ENCODE data around the gene ASH1L. TPM values are rescaled to one million over a fixed set of nuclear protein-coding genes. Genes with fewer than 3 reads are reported as not detected.

The ASH1L gene
- total and polyA plus RNA-seq, 2 experiments from 2014 or later: 23.6 to 24.7 TPM

DNA sequence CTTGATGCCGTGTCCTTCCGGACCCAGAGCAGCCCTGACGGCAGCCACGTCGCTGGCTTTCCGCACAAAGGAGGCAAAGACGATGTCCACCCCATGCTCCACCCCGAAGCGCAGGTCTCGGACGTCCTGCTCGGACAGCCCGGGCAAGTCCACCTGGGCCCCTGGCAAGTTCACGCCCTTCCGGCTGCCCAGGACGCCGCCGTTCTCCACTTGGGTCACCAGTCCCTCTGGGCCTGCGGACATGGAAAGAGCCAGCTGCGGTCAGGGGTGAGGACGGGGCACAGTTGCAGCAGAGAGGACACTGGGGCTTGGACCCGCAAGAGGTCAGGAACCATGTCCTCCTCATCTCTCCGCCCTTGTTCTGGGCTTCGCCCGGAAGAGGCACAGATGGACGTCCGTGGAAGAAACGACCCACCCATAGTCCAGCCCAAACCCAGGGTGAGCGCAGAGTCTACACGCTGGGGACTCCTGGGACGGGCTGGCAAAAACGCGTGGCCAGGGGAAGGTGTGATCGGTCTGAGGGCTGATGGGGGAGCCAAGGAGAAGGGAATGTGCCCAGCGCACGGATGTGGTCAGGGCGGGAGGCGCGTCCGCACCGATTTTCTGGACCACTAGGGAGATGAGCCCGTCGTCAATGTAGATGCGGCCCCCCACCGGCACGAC, 268.0 kb downstream of the ASH1L start:
- peaks cover 33% of the 10 kb centered on the region for H3K27me3 ChIP-seq (ENCODE audit: insufficient read depth)
- H3K36me3 ChIP-seq (ENCODE audit: insufficient read depth): no peaks in the 10 kb centered on the region
- ATAC-seq (peak; percentile 65), DNase-seq (ENCODE audit: low spot score) (peak; percentile 66)
- H3K79me2 ChIP-seq (replicated peaks; ENCODE audit: insufficient read depth): no peaks in the 10 kb centered on the region
- H3K4me2 ChIP-seq: peak overlapping the region; percentile 98
- H2AFZ ChIP-seq: peak overlapping the region; percentile 98
- TF ChIP-seq EZH2 (IDR thresholded peaks at IDR 0.05; ENCODE audit: low read depth, unreplicated experiment): peak; percentile 44
- TF ChIP-seq STAT1 (IDR thresholded peaks at IDR 0.05; ENCODE audit: unreplicated experiment): no peak
- TF ChIP-seq, protein P1, sequence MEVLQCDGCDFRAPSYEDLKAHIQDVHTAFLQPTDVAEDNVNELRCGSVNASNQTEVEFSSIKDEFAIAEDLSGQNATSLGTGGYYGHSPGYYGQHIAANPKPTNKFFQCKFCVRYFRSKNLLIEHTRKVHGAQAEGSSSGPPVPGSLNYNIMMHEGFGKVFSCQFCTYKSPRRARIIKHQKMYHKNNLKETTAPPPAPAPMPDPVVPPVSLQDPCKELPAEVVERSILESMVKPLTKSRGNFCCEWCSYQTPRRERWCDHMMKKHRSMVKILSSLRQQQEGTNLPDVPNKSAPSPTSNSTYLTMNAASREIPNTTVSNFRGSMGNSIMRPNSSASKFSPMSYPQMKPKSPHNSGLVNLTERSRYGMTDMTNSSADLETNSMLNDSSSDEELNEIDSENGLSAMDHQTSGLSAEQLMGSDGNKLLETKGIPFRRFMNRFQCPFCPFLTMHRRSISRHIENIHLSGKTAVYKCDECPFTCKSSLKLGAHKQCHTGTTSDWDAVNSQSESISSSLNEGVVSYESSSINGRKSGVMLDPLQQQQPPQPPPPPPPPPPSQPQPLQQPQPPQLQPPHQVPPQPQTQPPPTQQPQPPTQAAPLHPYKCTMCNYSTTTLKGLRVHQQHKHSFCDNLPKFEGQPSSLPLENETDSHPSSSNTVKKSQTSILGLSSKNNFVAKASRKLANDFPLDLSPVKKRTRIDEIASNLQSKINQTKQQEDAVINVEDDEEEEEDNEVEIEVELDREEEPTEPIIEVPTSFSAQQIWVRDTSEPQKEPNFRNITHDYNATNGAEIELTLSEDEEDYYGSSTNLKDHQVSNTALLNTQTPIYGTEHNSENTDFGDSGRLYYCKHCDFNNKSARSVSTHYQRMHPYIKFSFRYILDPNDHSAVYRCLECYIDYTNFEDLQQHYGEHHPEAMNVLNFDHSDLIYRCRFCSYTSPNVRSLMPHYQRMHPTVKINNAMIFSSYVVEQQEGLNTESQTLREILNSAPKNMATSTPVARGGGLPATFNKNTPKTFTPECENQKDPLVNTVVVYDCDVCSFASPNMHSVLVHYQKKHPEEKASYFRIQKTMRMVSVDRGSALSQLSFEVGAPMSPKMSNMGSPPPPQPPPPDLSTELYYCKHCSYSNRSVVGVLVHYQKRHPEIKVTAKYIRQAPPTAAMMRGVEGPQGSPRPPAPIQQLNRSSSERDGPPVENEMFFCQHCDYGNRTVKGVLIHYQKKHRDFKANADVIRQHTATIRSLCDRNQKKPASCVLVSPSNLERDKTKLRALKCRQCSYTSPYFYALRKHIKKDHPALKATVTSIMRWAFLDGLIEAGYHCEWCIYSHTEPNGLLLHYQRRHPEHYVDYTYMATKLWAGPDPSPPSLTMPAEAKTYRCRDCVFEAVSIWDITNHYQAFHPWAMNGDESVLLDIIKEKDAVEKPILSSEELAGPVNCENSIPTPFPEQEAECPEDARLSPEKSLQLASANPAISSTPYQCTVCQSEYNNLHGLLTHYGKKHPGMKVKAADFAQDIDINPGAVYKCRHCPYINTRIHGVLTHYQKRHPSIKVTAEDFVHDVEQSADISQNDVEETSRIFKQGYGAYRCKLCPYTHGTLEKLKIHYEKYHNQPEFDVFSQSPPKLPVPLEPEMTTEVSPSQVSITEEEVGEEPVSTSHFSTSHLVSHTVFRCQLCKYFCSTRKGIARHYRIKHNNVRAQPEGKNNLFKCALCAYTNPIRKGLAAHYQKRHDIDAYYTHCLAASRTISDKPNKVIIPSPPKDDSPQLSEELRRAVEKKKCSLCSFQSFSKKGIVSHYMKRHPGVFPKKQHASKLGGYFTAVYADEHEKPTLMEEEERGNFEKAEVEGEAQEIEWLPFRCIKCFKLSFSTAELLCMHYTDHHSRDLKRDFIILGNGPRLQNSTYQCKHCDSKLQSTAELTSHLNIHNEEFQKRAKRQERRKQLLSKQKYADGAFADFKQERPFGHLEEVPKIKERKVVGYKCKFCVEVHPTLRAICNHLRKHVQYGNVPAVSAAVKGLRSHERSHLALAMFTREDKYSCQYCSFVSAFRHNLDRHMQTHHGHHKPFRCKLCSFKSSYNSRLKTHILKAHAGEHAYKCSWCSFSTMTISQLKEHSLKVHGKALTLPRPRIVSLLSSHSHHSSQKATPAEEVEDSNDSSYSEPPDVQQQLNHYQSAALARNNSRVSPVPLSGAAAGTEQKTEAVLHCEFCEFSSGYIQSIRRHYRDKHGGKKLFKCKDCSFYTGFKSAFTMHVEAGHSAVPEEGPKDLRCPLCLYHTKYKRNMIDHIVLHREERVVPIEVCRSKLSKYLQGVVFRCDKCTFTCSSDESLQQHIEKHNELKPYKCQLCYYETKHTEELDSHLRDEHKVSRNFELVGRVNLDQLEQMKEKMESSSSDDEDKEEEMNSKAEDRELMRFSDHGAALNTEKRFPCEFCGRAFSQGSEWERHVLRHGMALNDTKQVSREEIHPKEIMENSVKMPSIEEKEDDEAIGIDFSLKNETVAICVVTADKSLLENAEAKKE (CRISPR knock-in tag; IDR thresholded peaks at IDR 0.05): no peak
- TF ChIP-seq ZNF331 (CRISPR knock-in tag; IDR thresholded peaks at IDR 0.05; ENCODE audit: low read depth): no peak
- TF ChIP-seq, protein P2, sequence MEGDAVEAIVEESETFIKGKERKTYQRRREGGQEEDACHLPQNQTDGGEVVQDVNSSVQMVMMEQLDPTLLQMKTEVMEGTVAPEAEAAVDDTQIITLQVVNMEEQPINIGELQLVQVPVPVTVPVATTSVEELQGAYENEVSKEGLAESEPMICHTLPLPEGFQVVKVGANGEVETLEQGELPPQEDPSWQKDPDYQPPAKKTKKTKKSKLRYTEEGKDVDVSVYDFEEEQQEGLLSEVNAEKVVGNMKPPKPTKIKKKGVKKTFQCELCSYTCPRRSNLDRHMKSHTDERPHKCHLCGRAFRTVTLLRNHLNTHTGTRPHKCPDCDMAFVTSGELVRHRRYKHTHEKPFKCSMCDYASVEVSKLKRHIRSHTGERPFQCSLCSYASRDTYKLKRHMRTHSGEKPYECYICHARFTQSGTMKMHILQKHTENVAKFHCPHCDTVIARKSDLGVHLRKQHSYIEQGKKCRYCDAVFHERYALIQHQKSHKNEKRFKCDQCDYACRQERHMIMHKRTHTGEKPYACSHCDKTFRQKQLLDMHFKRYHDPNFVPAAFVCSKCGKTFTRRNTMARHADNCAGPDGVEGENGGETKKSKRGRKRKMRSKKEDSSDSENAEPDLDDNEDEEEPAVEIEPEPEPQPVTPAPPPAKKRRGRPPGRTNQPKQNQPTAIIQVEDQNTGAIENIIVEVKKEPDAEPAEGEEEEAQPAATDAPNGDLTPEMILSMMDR (conservative IDR thresholded peaks at IDR 0.05; ENCODE audit: low read depth in 2 of 2): no peak
- TF ChIP-seq JUNB (IDR thresholded peaks at IDR 0.05; ENCODE audit: unreplicated experiment): no peak
- peaks cover 33% of the 10 kb centered on the region for H3K27me3 Mint-ChIP-seq (ENCODE audit: insufficient read depth, low read depth, poor library complexity)
- peak overlapping the region; percentile 92 for H3K4me3 Mint-ChIP-seq
- no peaks in the 10 kb centered on the region for H3K9me2 ChIP-seq (ENCODE audit: insufficient read depth)
- H3K4me1 ChIP-seq (ENCODE audit: insufficient read depth): peaks cover 17% of the 10 kb centered on the region
- no peak overlapping the region for H3K27ac ChIP-seq (ENCODE audit: low read depth)
- H3K4me1 Mint-ChIP-seq: peaks cover 29% of the 10 kb centered on the region
- H3K4me3 ChIP-seq: peak overlapping the region; percentile 97
- H3K27ac Mint-ChIP-seq: no peak overlapping the region
- H3K36me3 Mint-ChIP-seq (ENCODE audit: low read depth): no peaks in the 10 kb centered on the region; the same call in 2 of the 3 replicates
- H3K9me3 Mint-ChIP-seq: no peaks in the 10 kb centered on the region
- 0 out of 2 replicates have a peak, but pooled peaks cover 11% of the 10 kb centered on the region for H3F3A ChIP-seq (replicated peaks; ENCODE audit: low read depth)
- no peaks in the 10 kb centered on the region for H4K20me1 ChIP-seq (replicated peaks; ENCODE audit: insufficient read depth)

Data from GM23338 (cell line).